ENCODE data around the gene CXCL12. TPM values are rescaled to one million over a fixed set of nuclear protein-coding genes. Genes with fewer than 3 reads are reported as not detected.

The CXCL12 gene
- total RNA-seq, 1 donor from 2014 or later, result not detected

DNA sequence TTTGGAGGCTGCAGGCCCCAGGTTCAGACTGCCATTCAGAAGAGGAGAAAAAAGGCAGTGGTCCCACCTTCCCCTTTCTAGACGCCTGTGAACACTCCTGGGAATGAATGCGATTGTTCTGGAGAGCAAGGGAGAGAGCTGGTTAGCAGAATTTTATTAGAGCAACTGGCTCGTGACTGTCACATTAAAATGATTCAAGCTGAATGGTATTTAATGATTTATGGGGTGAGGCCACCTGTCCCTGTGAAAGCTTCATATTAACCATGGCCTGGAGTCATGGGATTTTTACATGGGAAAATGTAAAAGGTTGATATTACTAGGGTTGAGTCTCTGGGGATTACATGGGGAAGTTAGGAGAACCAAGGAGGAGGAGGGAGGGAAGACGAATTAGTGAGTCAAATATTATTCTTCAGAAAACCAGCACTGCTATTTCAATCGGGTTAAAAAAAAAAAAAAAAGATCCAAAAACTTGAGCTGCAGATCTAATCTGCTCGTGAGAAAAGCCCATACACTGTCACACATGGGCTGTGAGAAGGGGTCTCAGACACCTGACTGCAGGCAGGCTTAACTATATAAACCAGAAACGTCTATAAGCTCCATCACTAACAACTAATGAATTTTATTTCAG, 8.3 kb downstream of the CXCL12 start:
- intact Hi-C loops (cut with micrococcal nuclease), result no loop called here
- no peaks in the 10 kb centered on the region for H3K9me3 Mint-ChIP-seq
- H3K4me3 Mint-ChIP-seq (ENCODE audit: low read depth), result no peak overlapping the region
- peaks cover under 1% of the 10 kb centered on the region for H3K27me3 Mint-ChIP-seq (ENCODE audit: low read depth)
- no peaks in the 10 kb centered on the region for H3K36me3 Mint-ChIP-seq (ENCODE audit: low read depth)
- DNase-seq (ENCODE audit: low spot score), result no peak
- H3K4me1 Mint-ChIP-seq (ENCODE audit: low read depth), result no peaks in the 10 kb centered on the region
- H3K27ac Mint-ChIP-seq, result no peak overlapping the region

DNA sequence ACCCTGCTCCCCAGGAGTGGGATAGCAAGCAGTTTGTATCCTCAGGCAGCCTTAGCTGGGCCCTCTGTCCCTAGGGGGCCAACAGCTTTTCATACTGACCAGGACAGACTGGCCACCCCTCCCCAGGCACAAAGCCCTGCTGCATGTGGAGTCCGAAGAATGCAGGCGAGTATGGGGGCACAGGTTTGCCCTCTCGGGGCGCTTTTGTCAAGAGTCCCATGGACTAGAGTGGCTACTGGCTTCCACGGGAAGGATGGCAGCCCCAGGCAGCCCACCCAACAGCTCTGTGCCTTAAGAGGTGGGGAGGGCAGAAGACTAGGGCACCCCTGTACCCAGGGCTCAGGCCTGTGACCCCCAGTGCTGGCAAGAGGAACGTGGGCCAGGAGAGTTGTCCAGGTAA, 10.7 kb downstream of the CXCL12 start:
- intact Hi-C loops (cut with micrococcal nuclease), result no loop called here
- no peaks in the 10 kb centered on the region for H3K9me3 Mint-ChIP-seq
- H3K27ac Mint-ChIP-seq, result no peak overlapping the region
- no peaks in the 10 kb centered on the region for H3K4me1 Mint-ChIP-seq (ENCODE audit: low read depth)
- DNase-seq (ENCODE audit: low spot score), result no peak
- H3K36me3 Mint-ChIP-seq (ENCODE audit: low read depth), result no peaks in the 10 kb centered on the region
- H3K4me3 Mint-ChIP-seq (ENCODE audit: low read depth), result no peak overlapping the region
- no peaks in the 10 kb centered on the region for H3K27me3 Mint-ChIP-seq (ENCODE audit: low read depth)

DNA sequence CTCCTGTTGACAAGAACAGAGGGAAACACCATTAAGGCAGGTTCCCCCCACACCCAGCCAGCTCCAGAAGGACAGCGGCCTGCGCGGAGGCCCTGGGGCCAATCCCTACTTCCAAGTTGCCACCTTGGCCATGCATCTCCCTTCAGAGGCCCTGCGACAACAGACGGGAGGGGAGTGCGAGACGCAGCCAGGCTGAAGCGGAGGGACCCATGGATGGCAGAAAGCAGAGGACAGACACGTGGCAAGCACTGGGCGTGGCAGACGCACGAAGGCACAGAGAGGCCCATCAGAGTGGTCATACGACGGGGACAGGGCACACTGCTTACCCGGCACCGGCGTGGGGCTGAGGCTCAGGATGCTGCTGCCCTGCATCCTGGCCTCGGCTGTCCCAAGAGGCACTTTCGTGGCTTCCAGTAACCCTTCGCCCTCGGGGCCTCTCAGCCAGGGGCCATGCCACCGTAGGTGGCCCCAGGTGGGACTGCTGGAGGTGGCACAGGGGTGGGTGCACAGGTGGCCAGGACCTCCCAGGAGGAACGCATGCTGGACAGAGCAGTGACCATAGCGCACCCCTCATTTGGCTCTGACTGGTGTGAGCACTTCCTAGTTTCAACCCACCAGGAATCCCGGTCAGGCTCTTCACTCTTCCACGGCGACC, 11.4 kb downstream of the CXCL12 start:
- no peaks in the 10 kb centered on the region for H3K27me3 Mint-ChIP-seq (ENCODE audit: low read depth)
- H3K9me3 Mint-ChIP-seq, result no peaks in the 10 kb centered on the region
- intact Hi-C loops (cut with micrococcal nuclease), result no loop called here
- no peak overlapping the region for H3K4me3 Mint-ChIP-seq (ENCODE audit: low read depth)
- no peak overlapping the region for H3K27ac Mint-ChIP-seq
- no peaks in the 10 kb centered on the region for H3K36me3 Mint-ChIP-seq (ENCODE audit: low read depth)
- DNase-seq (ENCODE audit: low spot score), result no peak
- no peaks in the 10 kb centered on the region for H3K4me1 Mint-ChIP-seq (ENCODE audit: low read depth)

DNA sequence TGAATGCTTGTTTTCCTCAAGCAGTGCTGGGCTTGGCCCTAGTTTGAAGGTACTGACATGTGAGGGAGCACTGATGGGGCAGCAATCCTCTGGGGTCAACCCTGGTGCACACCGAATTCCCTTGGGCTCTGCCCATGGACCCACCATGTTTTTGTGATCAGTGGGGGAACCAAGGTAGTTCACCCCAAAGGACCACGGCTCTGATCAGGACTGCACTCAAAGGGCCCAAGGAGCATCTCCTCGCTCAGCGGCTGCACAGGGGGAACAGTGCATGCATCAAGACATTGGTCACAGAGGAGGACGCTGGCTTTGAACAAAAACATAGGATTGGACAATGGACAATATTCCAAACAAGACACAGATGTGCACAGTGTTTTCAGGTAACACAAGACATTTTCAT, 12.7 kb downstream of the CXCL12 start:
- no peak overlapping the region for H3K4me3 Mint-ChIP-seq (ENCODE audit: low read depth)
- intact Hi-C loops (cut with micrococcal nuclease), result no loop called here
- no peaks in the 10 kb centered on the region for H3K27me3 Mint-ChIP-seq (ENCODE audit: low read depth)
- no peak overlapping the region for H3K27ac Mint-ChIP-seq
- no peaks in the 10 kb centered on the region for H3K9me3 Mint-ChIP-seq
- no peaks in the 10 kb centered on the region for H3K4me1 Mint-ChIP-seq (ENCODE audit: low read depth)
- DNase-seq (ENCODE audit: low spot score), result no peak
- H3K36me3 Mint-ChIP-seq (ENCODE audit: low read depth), result no peaks in the 10 kb centered on the region

DNA sequence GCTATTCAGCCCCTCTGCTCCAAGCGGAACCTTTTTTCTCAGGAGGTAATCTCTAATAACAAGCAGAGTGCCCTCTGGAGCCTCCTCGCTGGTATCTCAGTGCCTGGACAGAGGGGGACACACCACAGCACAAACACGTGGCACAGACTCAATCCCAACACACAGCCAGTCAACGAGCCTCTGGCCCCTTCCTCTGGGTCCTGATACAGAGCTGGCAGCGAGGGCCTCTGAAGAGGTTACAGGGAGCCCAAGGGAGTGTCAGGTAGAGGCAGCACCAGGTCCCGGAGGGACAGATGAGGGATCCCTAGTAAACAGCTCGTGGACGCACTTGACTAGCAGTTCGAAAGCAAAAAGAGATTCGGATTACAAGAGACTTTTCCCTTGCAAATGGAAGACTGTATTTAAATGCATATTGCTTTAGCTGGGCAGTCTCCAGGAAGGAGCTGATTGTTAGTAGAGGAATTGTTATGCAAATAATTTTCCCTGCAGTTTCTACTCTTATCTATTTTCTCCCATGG, 14.1 kb downstream of the CXCL12 start:
- H3K4me3 Mint-ChIP-seq (ENCODE audit: low read depth), result no peak overlapping the region
- intact Hi-C loops (cut with micrococcal nuclease), result no loop called here
- H3K9me3 Mint-ChIP-seq, result no peaks in the 10 kb centered on the region
- H3K27me3 Mint-ChIP-seq (ENCODE audit: low read depth), result no peaks in the 10 kb centered on the region
- H3K4me1 Mint-ChIP-seq (ENCODE audit: low read depth), result no peaks in the 10 kb centered on the region
- H3K36me3 Mint-ChIP-seq (ENCODE audit: low read depth), result no peaks in the 10 kb centered on the region
- H3K27ac Mint-ChIP-seq, result no peak overlapping the region
- no peak for DNase-seq (ENCODE audit: low spot score)

DNA sequence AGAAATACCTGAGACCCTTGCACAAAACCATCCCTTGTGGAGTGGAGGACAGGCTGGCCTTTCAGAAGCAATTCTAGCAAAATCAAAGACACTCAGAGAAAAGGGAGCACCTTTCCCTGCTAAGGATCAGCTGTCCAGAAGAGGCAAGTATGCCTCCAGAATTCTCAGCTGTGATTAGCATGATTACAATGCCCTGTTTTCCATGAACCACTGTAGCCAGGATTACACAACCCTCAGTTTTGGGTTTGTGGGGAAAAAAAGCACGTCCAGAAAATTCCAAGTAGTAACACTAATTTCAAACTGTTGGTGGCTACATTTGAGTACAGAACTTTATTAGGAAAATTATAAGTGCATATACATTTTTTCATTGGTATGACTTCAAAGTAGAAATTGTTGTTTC, 15.0 kb downstream of the CXCL12 start:
- intact Hi-C loops (cut with micrococcal nuclease), result no loop called here
- DNase-seq (ENCODE audit: low spot score), result no peak
- H3K4me1 Mint-ChIP-seq (ENCODE audit: low read depth), result no peaks in the 10 kb centered on the region
- H3K4me3 Mint-ChIP-seq (ENCODE audit: low read depth), result no peak overlapping the region
- no peaks in the 10 kb centered on the region for H3K9me3 Mint-ChIP-seq
- H3K36me3 Mint-ChIP-seq (ENCODE audit: low read depth), result no peaks in the 10 kb centered on the region
- H3K27ac Mint-ChIP-seq, result no peak overlapping the region
- no peaks in the 10 kb centered on the region for H3K27me3 Mint-ChIP-seq (ENCODE audit: low read depth)

DNA sequence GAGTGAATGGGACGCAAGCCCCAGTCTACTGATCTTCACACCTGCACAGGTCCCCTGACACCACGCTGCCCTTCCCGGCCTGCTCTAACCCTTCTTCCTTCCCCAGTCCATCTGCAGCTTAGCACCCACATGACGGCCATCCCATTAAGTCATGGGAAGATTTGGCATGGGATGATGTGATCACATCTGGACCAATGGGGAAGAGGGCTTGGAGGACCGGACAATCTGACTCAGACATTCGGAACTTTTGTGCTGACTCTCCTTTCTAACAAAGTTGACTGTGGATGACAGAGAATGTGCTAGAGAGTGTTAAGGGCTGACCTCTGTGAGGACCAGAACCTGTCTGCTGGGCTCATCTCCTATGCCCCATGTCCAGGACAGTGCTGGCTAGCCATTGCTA, 15.6 kb downstream of the CXCL12 start:
- Mint-ChIP-seq H3K9me3 (no peaks in the 10 kb centered on the region), H3K4me3 (ENCODE audit: low read depth) (no peak overlapping the region), H3K36me3 (ENCODE audit: low read depth) (no peaks in the 10 kb centered on the region), H3K27ac (no peak overlapping the region), H3K27me3 (ENCODE audit: low read depth) (no peaks in the 10 kb centered on the region), H3K4me1 (ENCODE audit: low read depth) (no peaks in the 10 kb centered on the region)
- DNase-seq (ENCODE audit: low spot score), result no peak
- intact Hi-C loops (cut with micrococcal nuclease), result no loop called here

DNA sequence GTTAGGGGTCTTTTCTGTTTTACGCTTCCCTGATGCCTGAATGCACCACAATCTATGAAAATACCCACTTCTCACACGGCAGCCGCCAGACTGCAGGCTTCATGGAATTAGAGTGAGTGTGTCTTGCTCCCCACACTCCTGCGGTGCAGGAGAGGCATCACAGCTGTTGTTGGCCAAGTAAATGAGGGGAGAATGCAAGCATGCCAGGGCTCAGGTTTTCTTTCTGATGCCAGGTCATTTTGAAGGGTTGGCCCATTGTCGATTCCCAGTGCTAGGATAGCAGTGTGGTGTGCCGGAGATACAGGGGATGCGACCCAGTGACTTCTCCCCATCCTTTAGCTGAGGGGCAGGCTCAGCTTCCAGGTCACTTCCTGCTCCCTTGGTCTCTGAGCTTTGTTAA, 16.3 kb downstream of the CXCL12 start:
- no peaks in the 10 kb centered on the region for H3K27me3 Mint-ChIP-seq (ENCODE audit: low read depth)
- H3K9me3 Mint-ChIP-seq, result no peaks in the 10 kb centered on the region
- H3K36me3 Mint-ChIP-seq (ENCODE audit: low read depth), result no peaks in the 10 kb centered on the region
- H3K4me1 Mint-ChIP-seq (ENCODE audit: low read depth), result no peaks in the 10 kb centered on the region
- intact Hi-C loops (cut with micrococcal nuclease), result no loop called here
- no peak overlapping the region for H3K4me3 Mint-ChIP-seq (ENCODE audit: low read depth)
- H3K27ac Mint-ChIP-seq, result no peak overlapping the region
- no peak for DNase-seq (ENCODE audit: low spot score)

DNA sequence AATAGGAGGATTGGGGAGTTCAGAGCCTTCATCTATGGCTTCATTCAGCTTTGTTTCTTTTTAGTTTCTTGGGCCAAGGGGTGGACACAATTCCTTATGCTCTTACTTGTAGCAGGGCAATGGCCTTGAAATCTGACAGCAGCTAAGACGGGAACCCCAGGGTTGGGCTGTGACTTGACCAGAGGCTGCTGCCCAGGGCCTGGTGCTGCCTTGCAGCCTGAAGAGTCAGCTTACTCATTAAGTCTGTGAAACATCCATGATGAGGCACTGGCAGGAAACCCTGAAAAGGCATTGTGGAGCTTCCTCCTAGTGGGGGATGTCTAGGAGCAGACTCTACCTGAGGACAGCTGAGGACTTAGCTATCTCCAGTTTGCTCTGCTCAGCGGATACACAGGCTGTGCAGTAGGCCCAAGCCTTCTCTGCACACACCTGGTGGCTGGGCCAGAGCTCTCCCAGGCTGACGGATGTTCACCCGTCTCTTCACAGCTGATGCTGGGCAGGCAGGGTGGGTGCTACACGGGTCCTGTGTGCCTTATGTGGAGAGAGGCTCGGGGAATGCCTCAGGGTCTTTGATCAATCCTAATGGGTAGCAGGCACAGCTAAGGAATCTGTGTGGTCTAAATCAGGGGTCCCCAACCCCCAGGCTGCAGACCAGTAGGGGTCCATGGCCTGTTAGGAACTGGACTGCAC, 17.8 kb downstream of the CXCL12 start:
- Mint-ChIP-seq H3K27ac (no peak overlapping the region), H3K36me3 (ENCODE audit: low read depth) (no peaks in the 10 kb centered on the region), H3K4me1 (ENCODE audit: low read depth) (no peaks in the 10 kb centered on the region), H3K9me3 (no peaks in the 10 kb centered on the region), H3K4me3 (ENCODE audit: low read depth) (no peak overlapping the region), H3K27me3 (ENCODE audit: low read depth) (no peaks in the 10 kb centered on the region)
- intact Hi-C loops (cut with micrococcal nuclease), result no loop called here
- no peak for DNase-seq (ENCODE audit: low spot score)

DNA sequence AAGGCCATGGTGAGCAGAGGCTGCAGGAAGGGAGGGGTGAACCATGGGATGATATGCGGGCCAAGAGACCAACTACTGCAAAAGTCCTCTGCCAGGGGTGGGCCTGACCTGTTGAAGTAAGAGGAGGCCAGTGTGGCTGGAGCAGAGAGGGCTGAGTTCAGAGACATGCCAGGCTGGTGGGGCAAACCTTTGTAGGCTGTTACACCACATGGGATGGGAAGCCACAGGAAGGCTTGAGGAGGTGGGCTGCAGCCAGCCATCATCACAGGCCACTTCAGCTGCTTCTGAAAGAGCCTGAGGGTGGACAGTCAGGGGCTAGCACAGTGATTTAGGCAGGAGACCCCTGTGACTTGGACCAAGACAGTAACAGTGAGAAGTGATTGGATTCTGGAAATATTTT, 20.3 kb downstream of the CXCL12 start:
- Mint-ChIP-seq H3K27ac (no peak overlapping the region), H3K27me3 (ENCODE audit: low read depth) (no peaks in the 10 kb centered on the region), H3K4me1 (ENCODE audit: low read depth) (no peaks in the 10 kb centered on the region), H3K4me3 (ENCODE audit: low read depth) (no peak overlapping the region), H3K36me3 (ENCODE audit: low read depth) (no peaks in the 10 kb centered on the region), H3K9me3 (no peaks in the 10 kb centered on the region)
- intact Hi-C loops (cut with micrococcal nuclease), result no loop called here
- DNase-seq (ENCODE audit: low spot score), result no peak

DNA sequence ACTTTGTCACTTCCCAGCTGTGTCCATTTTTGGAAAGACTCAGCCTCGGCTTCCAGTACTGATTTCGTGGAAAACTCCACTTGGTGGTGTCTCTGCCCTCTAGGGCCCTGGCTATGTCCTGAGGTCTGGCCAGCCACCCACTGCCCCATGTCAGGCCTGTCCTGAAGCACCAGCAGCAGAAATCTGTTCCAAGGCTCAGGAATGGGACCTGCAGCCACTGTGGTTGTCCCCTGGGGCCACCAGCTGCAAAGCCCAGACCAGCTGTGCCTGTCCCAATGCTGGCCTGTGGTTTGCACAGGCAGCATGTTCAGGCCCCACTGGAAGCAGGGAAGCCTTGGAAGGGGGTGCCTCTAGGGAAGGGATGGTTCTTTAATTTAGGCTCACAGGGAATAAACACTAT, 21.2 kb downstream of the CXCL12 start:
- Mint-ChIP-seq H3K9me3 (no peaks in the 10 kb centered on the region), H3K4me1 (ENCODE audit: low read depth) (no peaks in the 10 kb centered on the region), H3K27me3 (ENCODE audit: low read depth) (no peaks in the 10 kb centered on the region), H3K36me3 (ENCODE audit: low read depth) (no peaks in the 10 kb centered on the region), H3K27ac (no peak overlapping the region), H3K4me3 (ENCODE audit: low read depth) (no peak overlapping the region)
- DNase-seq (ENCODE audit: low spot score), result no peak
- intact Hi-C loops (cut with micrococcal nuclease), result no loop called here

DNA sequence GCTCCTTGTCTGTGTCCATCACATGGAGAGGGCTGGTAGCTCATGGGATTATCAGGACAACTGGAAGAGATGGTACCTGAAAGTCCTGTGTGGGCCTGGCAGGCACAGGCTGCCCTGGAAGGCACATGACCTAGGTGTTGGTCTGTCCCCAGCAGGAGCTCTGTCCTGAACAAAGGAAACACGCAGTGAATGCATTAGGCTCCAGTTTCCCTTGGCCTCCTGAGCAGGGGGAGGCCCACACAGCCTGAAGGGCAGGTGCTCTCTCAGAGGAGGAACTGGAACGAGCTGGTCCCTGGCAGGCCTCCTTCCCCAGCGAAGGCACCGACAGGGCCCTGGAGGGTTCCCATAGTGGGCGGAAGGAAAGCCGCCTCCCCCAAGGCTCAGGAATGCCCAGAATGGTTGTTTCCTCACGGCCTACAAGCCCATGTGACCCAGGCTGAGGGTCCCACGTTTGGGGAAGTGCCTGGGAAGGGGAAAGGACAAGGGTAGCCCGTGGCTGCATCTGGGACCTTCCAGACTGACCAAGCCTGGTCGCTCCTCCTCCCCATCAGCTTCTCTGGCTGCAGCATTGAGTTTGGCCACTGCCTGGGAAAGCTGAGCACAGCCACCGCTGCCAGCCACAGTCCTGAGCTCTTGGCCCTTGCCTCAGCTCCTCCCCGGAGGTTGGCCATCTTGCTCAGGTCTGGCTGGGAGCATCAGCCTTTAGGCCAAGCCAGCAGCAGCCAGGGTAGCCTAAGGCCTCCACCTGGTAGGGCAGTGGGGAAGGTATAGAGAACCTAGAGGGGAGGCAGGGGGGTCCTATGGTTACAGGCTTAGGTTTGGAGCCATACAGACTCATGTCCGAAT, 21.8 kb downstream of the CXCL12 start:
- H3K27me3 Mint-ChIP-seq (ENCODE audit: low read depth), result no peaks in the 10 kb centered on the region
- H3K4me3 Mint-ChIP-seq (ENCODE audit: low read depth), result no peak overlapping the region
- no peak overlapping the region for H3K27ac Mint-ChIP-seq
- H3K9me3 Mint-ChIP-seq, result no peaks in the 10 kb centered on the region
- H3K36me3 Mint-ChIP-seq (ENCODE audit: low read depth), result no peaks in the 10 kb centered on the region
- DNase-seq (ENCODE audit: low spot score), result no peak
- no peaks in the 10 kb centered on the region for H3K4me1 Mint-ChIP-seq (ENCODE audit: low read depth)
- intact Hi-C loops (cut with micrococcal nuclease), result no loop called here

DNA sequence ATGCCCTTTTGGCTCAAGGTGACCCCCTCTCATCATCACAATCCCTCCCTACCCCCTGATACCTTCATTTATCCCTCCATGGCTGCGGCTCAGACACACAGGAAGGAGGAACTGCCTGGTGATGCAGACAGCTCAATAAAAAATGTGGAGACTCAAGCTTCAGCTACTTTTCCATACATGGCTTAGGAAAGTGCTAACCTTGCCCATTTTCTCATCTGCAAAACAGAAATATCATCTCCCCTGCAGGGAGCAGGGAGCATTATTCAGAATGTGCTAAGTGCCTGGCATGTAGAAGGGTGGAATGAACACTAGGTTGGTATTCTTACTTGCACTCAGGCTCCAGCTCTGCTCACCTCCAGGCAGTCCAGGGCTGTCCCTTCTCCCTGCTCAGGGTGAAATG, 23.8 kb downstream of the CXCL12 start:
- H3K4me1 Mint-ChIP-seq (ENCODE audit: low read depth), result no peaks in the 10 kb centered on the region
- H3K36me3 Mint-ChIP-seq (ENCODE audit: low read depth), result no peaks in the 10 kb centered on the region
- H3K27me3 Mint-ChIP-seq (ENCODE audit: low read depth), result no peaks in the 10 kb centered on the region
- no peak overlapping the region for H3K4me3 Mint-ChIP-seq (ENCODE audit: low read depth)
- DNase-seq (ENCODE audit: low spot score), result no peak
- intact Hi-C loops (cut with micrococcal nuclease), result no loop called here
- no peaks in the 10 kb centered on the region for H3K9me3 Mint-ChIP-seq
- H3K27ac Mint-ChIP-seq, result no peak overlapping the region
